Astrocyte (in vitro differentiated cells and primary cell): ENCODE results near the gene PRKCI. TPM values are rescaled to one million over a fixed set of nuclear protein-coding genes. Genes with fewer than 3 reads are reported as not detected.
A peak's percentile ranks its signal among the peaks of the same experiment; 100 is the strongest.

Experiments used
- DNase-seq: peaks from one replicate; pipeline ENCODE4 v3.0.0-alpha.2; 2010; ENCODE audit warnings: low read depth
- FAIRE-seq: peaks from 2 replicates; lab custom pipeline; 2011; peaks lifted over from hg19 to GRCh38; lab: Jason Lieb, UNC
- H2AFZ ChIP-seq: 2 replicates; pipeline ENCODE4 v1.6.0; 2012; ENCODE audit warnings: low read depth, low read length, inconsistent platforms
- H3K27ac ChIP-seq: 2 replicates; pipeline ENCODE4 v1.5.1; 2011; ENCODE audit warnings: low read depth, low read length, inconsistent platforms
- H3K27me3 ChIP-seq: 2 replicates; pipeline ENCODE4 v1.6.0; 2011; ENCODE audit warnings: low read length, inconsistent platforms; ENCODE audit not compliant: insufficient read depth
- H3K36me3 ChIP-seq: 2 replicates; pipeline ENCODE4 v1.5.1; 2011; ENCODE audit warnings: low read length, inconsistent platforms; ENCODE audit not compliant: insufficient read depth
- H3K4me1 ChIP-seq: 2 replicates; pipeline ENCODE4 v1.5.1; 2011; ENCODE audit warnings: low read length, inconsistent platforms; ENCODE audit not compliant: insufficient read depth
- H3K4me2 ChIP-seq: 2 replicates; pipeline ENCODE4 v1.6.0; 2012; ENCODE audit warnings: low read length, inconsistent platforms
- H3K4me3 ChIP-seq: 2 replicates; pipeline ENCODE4 v1.5.1; 2011; ENCODE audit warnings: low read depth, mild to moderate bottlenecking, low read length, inconsistent platforms; ENCODE audit not compliant: insufficient read depth
- H3K79me2 ChIP-seq: 2 replicates; pipeline ENCODE4 v1.6.0; 2012; ENCODE audit warnings: mild to moderate bottlenecking, low read length, inconsistent platforms; ENCODE audit not compliant: insufficient read depth
- H3K9ac ChIP-seq: 2 replicates; pipeline ENCODE4 v1.6.0; 2012; ENCODE audit warnings: mild to moderate bottlenecking, low read length, inconsistent platforms
- H3K9me3 ChIP-seq: 2 replicates; pipeline ENCODE4 v1.5.1; 2012; ENCODE audit warnings: low read depth, mild to moderate bottlenecking, low read length, inconsistent platforms; ENCODE audit not compliant: insufficient read depth
- H4K20me1 ChIP-seq: 2 replicates; pipeline ENCODE4 v1.6.0; 2012; ENCODE audit warnings: low read length, inconsistent platforms; ENCODE audit not compliant: insufficient read depth
- H3K27ac Mint-ChIP-seq: one replicate; pipeline ENCODE4 v1.8.0; 2021; ENCODE audit warnings: mild to moderate bottlenecking, mixed read lengths; ENCODE audit not compliant: unreplicated experiment
- H3K27me3 Mint-ChIP-seq: one replicate; pipeline ENCODE4 v1.8.0; 2021; ENCODE audit warnings: low read depth, mixed read lengths; ENCODE audit not compliant: unreplicated experiment
- H3K36me3 Mint-ChIP-seq: one replicate; pipeline ENCODE4 v1.8.0; 2021; ENCODE audit warnings: low read depth, mixed read lengths; ENCODE audit not compliant: unreplicated experiment
- H3K4me1 Mint-ChIP-seq: one replicate; pipeline ENCODE4 v1.8.0; 2021; ENCODE audit warnings: low read depth, mixed read lengths; ENCODE audit not compliant: unreplicated experiment
- H3K4me3 Mint-ChIP-seq: one replicate; pipeline ENCODE4 v1.8.0; 2021; ENCODE audit warnings: mild to moderate bottlenecking, moderate library complexity, mixed read lengths; ENCODE audit not compliant: unreplicated experiment
- H3K9me3 Mint-ChIP-seq: one replicate; pipeline ENCODE4 v1.8.0; 2021; ENCODE audit warnings: mild to moderate bottlenecking, mixed read lengths; ENCODE audit not compliant: unreplicated experiment
- CTCF ChIP-seq: IDR thresholded peaks from 2 replicates; pipeline ENCODE4 v1.5.1; 2011; ENCODE audit warnings: low read depth, mild to moderate bottlenecking, inconsistent platforms, low read length, moderate library complexity; ENCODE audit not compliant: insufficient read depth
- EZH2 ChIP-seq: IDR thresholded peaks from 2 replicates; pipeline ENCODE4 v1.6.1; 2012; ENCODE audit warnings: mild to moderate bottlenecking, low read length, inconsistent platforms; ENCODE audit not compliant: insufficient read depth
- total RNA-seq: library from RNA; stranded (reverse); gene quantifications from 2 replicates; pipeline ENCODE4 v1.2.1, GENCODE V29; 2021

PRKCI gene
- total RNA-seq, 1 donor from 2014 or later = 65.2 TPM

GRCh38 chr3:170226426-170226960 lies 4.3 kb downstream of the PRKCI start:
- Mint-ChIP-seq H3K4me3 (peak overlapping the region; percentile 42), H3K9me3 (no peaks in the 10 kb centered on the region), H3K27ac (peak overlapping the region; percentile 73), H3K4me1 (peaks cover 32% of the 10 kb centered on the region), H3K36me3 (no peaks in the 10 kb centered on the region), H3K27me3 (no peaks in the 10 kb centered on the region)
- H2AFZ ChIP-seq = no peak overlapping the region
- peak overlapping the region; percentile 12 for H3K4me2 ChIP-seq
- H3K4me3 ChIP-seq = no peak overlapping the region
- peak; percentile 53 for DNase-seq
- TF ChIP-seq CTCF = no peak
- TF ChIP-seq EZH2 = no peak
- FAIRE-seq = peak; percentile 68
- H3K27ac ChIP-seq = no peak overlapping the region
- peaks cover 78% of the 10 kb centered on the region for H3K79me2 ChIP-seq
- peaks cover 44% of the 10 kb centered on the region for H4K20me1 ChIP-seq
- no peaks in the 10 kb centered on the region for H3K9me3 ChIP-seq
- no peaks in the 10 kb centered on the region for H3K27me3 ChIP-seq
- peaks cover 22% of the 10 kb centered on the region for H3K4me1 ChIP-seq
- H3K36me3 ChIP-seq = no peaks in the 10 kb centered on the region
- no peak overlapping the region for H3K9ac ChIP-seq

DNA sequence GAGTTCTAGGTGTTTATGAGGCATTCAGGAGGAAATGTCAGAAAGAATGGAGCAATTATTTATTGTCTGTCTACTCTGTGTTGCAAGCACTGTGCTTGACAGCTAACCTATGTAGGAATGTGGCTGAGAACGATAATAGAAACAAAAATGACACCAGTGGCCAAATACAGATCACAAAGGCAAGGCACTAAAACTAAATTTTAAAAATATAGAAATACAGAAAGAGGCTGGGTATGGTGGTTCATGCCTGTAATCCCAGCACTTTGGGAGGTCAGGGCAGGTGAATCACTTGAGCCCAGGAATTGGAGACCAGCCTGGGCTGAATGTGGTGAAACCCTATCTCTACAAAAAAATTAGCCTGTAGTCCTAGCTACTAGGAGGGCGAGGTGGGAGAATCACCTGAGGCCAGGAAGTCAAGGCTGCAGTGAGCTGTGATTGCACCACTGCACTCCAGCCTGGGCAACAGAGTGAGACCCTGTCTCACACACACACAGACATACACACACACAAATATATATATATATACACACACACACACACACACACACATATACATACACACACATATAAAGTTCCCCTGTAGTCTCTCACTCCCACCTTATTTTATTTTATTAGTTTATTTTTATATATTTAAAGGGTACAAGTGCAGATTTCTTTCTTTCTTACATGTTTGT lies 6.0 kb downstream of the PRKCI start:
- Histone ChIP-seq H3K4me2 (peak overlapping the region; percentile 43), H4K20me1 (peaks cover 47% of the 10 kb centered on the region), H3K4me1 (peaks cover 19% of the 10 kb centered on the region), H3K9ac (no peak overlapping the region), H3K27me3 (no peaks in the 10 kb centered on the region), H3K27ac (no peak overlapping the region), H3K9me3 (no peaks in the 10 kb centered on the region), H3K79me2 (peaks cover 84% of the 10 kb centered on the region), H2AFZ (no peak overlapping the region), H3K36me3 (no peaks in the 10 kb centered on the region), H3K4me3 (no peak overlapping the region)
- Mint-ChIP-seq H3K9me3 (no peaks in the 10 kb centered on the region), H3K4me1 (peaks cover 34% of the 10 kb centered on the region), H3K27ac (no peak overlapping the region), H3K36me3 (no peaks in the 10 kb centered on the region), H3K4me3 (no peak overlapping the region), H3K27me3 (no peaks in the 10 kb centered on the region)
- FAIRE-seq (no peak), DNase-seq (peak; percentile 30)
- TF ChIP-seq CTCF (no peak), EZH2 (no peak)

DNA sequence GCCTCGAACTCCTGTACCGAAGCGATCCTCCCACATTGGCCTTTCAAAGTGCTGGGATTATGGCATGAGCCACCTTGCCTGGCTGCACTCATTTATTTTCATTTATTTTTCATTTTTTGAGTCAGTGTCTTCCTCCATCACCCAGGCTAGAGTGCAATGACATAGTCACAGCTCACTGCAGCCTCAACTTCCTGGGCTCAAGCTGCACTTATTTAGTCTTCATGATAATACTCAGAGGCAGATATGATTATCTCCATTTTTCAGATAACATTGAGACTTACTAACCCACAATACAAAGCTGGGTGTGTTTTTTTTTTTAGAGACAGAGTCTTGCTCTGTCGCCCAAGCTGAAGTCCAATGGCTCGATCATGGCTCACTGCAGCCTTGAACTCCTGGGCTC lies 10.0 kb downstream of the PRKCI start:
- H4K20me1 ChIP-seq = peaks cover 25% of the 10 kb centered on the region
- peaks cover 10% of the 10 kb centered on the region for H3K4me1 ChIP-seq
- no peaks in the 10 kb centered on the region for H3K27me3 ChIP-seq
- Mint-ChIP-seq H3K27me3 (no peaks in the 10 kb centered on the region), H3K9me3 (no peaks in the 10 kb centered on the region), H3K4me1 (peaks cover 12% of the 10 kb centered on the region), H3K4me3 (no peak overlapping the region), H3K36me3 (no peaks in the 10 kb centered on the region), H3K27ac (no peak overlapping the region)
- no peak overlapping the region for H3K4me2 ChIP-seq
- H3K9ac ChIP-seq = no peak overlapping the region
- no peak overlapping the region for H3K27ac ChIP-seq
- H2AFZ ChIP-seq = no peak overlapping the region
- no peaks in the 10 kb centered on the region for H3K9me3 ChIP-seq
- no peak for TF ChIP-seq EZH2
- TF ChIP-seq CTCF = no peak
- FAIRE-seq = no peak
- DNase-seq = peak; percentile 56
- H3K79me2 ChIP-seq = peaks cover 66% of the 10 kb centered on the region
- no peak overlapping the region for H3K4me3 ChIP-seq
- H3K36me3 ChIP-seq = no peaks in the 10 kb centered on the region
